ENCODE data around the gene KIAA0825.
"Not testable (repeated sequence)": the region's sequence is repeated elsewhere in the genome, so short reads cannot be mapped to it uniquely, and the experiment has no call there.

Gene KIAA0825

DNA sequence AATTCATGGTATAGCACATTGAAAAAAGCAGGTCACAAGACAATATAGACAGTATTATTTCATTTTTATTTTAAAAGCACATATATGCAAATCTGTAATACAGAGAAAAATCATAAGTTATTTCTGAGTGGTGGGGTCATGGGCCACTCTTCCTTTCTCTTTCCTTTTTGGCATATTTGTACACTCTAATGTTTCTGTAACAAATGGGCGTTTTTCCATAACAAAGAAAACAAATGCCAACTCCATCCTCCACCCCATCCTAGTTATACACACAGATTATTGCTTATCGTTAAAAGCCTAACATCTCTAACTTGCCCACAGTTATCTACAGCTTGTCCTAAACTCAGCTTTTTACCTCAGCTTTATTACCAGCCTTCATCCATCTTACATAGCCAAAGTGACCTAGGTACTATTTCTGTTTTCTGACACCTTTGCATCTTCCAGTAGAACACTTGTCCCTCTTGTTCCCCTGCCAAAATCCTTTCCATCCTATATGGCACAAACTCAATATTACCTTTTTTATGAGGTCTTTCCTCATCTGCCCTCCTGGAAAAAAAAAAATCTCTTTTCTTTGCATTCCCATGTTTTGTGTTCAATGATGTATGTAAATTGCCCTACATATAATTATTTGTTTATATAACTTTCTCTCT lies 4.1 kb downstream of the KIAA0825 start:
- CTCF ChIA-PET = interaction anchor here (1.0 kb wide), 1 partner anchor 124 kb away, joined by 5 read pairs; no protein-coding TSS in a partner anchor
- POLR2A ChIA-PET = no interaction called here
- DNase-seq (ENCODE audit: extremely low spot score) = no peak
- TF ChIP-seq FOXM1 (IDR thresholded peaks at IDR 0.05; ENCODE audit: borderline replicate concordance) = no peak
- TF ChIP-seq BHLHE40 (IDR thresholded peaks at IDR 0.05; ENCODE audit: borderline replicate concordance) = no peak

DNA sequence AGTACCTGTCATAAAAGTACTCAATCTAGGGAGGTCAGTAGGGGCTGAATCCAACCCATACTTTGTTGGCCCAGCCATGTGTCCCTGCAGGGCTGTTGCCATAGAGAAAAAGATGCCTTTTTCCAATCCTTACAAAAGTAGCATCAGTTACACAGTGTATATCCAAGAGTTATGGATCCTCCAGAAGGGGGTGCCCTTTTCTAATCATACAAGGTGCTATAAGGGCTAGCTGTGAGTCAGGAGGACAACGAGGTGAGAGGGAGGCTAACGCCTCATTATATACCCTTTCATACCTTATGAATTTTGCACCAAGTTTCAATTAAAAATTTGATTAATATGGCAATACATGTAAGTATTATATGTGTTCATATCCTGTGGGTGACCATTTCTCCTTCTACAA lies 4.8 kb downstream of the KIAA0825 start:
- TF ChIP-seq TARDBP (IDR thresholded peaks at IDR 0.05) = no peak
- TF ChIP-seq BHLHE40 (IDR thresholded peaks at IDR 0.05; ENCODE audit: borderline replicate concordance) = no peak
- no peak for TF ChIP-seq SP1 (IDR thresholded peaks at IDR 0.05)
- TF ChIP-seq FOXM1 (IDR thresholded peaks at IDR 0.05; ENCODE audit: borderline replicate concordance) = no peak
- no peak for TF ChIP-seq FOXA1 (IDR thresholded peaks at IDR 0.05)
- TF ChIP-seq NFRKB (IDR thresholded peaks at IDR 0.05) = no peak
- TF ChIP-seq SUZ12 (IDR thresholded peaks at IDR 0.05) = no peak
- no peak for TF ChIP-seq LEF1 (IDR thresholded peaks at IDR 0.05; ENCODE audit: borderline replicate concordance)
- TF ChIP-seq FOXK2 (IDR thresholded peaks at IDR 0.05) = no peak
- DNase-seq (ENCODE audit: extremely low spot score) = peak; percentile 14
- ChIA-PET POLR2A (no interaction called here), CTCF (interaction anchor here (1.0 kb wide), 1 partner anchor 124 kb away, joined by 5 read pairs; no protein-coding TSS in a partner anchor)

DNA sequence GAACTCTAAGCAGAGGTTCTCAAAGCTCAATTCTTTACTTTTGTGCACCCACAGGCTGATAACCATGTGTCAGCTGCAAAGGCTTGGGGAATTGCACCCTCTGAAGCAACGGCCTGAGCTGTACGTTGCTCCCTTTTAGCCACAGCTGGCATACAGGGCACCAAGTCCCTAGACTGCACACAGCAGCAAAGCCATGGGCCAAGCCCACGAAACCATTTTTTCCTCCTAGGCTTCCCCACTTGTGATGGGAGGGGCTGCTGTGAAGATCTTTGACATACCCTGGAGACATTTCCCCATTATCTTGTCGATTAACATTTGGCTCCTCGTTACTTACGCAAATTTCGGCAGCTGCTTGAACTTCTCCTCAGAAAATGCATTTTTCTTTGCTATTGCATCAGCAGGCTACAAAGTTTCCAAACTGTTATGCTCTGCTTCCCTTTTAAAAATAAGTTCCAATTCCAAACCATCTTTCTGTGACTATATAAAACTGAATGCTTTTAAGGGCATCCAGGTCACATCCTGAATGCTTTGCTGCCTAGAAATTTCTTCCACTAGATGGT lies 23.0 kb downstream of the KIAA0825 start:
- no peak for DNase-seq (ENCODE audit: extremely low spot score)
- POLR2A ChIA-PET = no interaction called here
- CTCF ChIA-PET = no interaction called here
- no peak for TF ChIP-seq TARDBP (IDR thresholded peaks at IDR 0.05)

DNA sequence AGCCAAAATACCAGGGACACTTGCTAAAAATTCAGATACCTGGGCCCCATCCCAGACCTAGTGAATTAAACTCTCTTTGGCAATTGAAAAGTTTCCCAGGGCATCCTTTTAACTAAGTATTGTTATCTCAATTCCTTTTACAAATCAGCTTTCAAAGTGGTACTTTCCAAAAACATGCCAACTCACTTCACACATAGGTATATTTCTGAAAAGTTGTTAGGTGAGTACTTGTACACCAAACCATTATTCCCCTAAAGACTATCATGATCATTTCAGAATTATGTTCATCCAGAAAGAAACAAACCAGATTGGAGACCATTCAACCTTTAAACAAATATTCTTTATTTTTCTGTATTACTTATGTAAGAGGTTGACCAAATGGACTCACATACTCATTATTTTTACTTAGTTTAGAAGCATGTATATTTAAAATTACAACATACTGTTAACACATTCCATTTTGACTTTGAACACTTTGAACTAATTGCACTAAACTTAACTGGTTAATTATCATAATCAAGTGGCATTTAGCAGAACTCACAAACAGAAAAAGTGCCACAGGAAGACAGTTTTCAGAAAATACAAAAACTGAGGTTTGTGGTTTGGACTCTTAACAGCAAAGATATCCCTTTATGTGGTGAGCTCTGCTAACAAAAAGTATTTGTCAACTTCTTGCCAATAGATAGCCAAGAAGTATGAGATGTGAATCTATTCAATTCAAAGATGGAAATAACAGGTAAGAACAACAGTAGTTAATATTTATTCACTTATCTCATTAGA lies 40.7 kb downstream of the KIAA0825 start:
- CTCF ChIA-PET = no interaction called here
- TF ChIP-seq FOXA1 (IDR thresholded peaks at IDR 0.05) (no peak), ARNT (IDR thresholded peaks at IDR 0.05) (no peak), BHLHE40 (IDR thresholded peaks at IDR 0.05; ENCODE audit: borderline replicate concordance) (no peak)
- POLR2A ChIA-PET = no interaction called here
- no peak for DNase-seq (ENCODE audit: extremely low spot score)

DNA sequence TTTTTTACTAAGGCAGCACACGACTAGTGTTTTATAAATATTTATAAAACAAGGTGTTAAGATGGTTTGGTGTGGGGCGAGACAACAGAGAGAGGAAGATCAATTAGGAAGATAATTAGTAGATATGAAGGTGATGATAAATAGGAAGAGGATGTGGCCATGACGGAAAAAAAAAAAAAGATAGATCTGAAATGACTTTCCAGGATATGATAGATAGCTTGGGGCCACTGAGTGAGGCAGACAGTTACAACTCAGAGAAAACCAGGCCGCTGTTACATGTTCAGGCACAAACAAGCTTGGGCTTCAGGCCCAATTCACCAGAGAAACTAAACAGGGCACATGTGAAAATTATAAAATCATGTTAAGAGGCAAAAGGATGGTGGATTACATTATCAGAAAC lies 43.2 kb downstream of the KIAA0825 start:
- DNase-seq (ENCODE audit: extremely low spot score) = no peak
- ChIA-PET POLR2A (no interaction called here), CTCF (no interaction called here)
- no peak for TF ChIP-seq BHLHE40 (IDR thresholded peaks at IDR 0.05; ENCODE audit: borderline replicate concordance)
- TF ChIP-seq ARNT (IDR thresholded peaks at IDR 0.05) = no peak
- no peak for TF ChIP-seq CTBP1 (IDR thresholded peaks at IDR 0.05; ENCODE audit: borderline replicate concordance)
- TF ChIP-seq, protein P1, sequence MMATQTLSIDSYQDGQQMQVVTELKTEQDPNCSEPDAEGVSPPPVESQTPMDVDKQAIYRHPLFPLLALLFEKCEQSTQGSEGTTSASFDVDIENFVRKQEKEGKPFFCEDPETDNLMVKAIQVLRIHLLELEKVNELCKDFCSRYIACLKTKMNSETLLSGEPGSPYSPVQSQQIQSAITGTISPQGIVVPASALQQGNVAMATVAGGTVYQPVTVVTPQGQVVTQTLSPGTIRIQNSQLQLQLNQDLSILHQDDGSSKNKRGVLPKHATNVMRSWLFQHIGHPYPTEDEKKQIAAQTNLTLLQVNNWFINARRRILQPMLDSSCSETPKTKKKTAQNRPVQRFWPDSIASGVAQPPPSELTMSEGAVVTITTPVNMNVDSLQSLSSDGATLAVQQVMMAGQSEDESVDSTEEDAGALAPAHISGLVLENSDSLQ (IDR thresholded peaks at IDR 0.05) = no peak
- TF ChIP-seq SUZ12 (IDR thresholded peaks at IDR 0.05) = no peak
- TF ChIP-seq ELF4 (IDR thresholded peaks at IDR 0.05) = no peak
- TF ChIP-seq FOXA1 (IDR thresholded peaks at IDR 0.05) = no peak
- TF ChIP-seq NFRKB (IDR thresholded peaks at IDR 0.05) = no peak
- no peak for TF ChIP-seq TARDBP (IDR thresholded peaks at IDR 0.05)
- TF ChIP-seq LEF1 (IDR thresholded peaks at IDR 0.05; ENCODE audit: borderline replicate concordance) = no peak
- TF ChIP-seq FOXM1 (IDR thresholded peaks at IDR 0.05; ENCODE audit: borderline replicate concordance) = no peak
- no peak for TF ChIP-seq FOXK2 (IDR thresholded peaks at IDR 0.05)

DNA sequence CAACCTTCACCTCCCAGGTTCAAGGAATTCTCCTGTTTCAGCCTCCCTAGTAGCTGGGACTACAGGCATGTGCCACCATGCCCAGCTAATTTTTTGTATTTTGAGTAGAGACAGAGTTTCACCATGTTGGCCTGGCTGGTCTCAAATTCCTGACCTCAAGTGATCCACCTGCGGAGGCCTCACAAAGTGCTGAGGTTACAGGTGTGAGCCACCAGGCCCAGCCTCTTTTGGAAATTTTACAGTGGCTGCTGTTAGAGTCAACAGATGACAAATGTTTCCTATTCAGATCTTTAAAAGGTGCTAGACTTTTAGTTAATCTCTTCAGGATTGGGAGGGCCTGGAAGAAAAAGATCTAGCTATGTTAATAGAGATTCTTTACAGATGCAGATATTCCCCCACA lies 45.1 kb downstream of the KIAA0825 start:
- CTCF ChIA-PET; DNase-seq (ENCODE audit: extremely low spot score); POLR2A ChIA-PET: not testable (repeated sequence)

DNA sequence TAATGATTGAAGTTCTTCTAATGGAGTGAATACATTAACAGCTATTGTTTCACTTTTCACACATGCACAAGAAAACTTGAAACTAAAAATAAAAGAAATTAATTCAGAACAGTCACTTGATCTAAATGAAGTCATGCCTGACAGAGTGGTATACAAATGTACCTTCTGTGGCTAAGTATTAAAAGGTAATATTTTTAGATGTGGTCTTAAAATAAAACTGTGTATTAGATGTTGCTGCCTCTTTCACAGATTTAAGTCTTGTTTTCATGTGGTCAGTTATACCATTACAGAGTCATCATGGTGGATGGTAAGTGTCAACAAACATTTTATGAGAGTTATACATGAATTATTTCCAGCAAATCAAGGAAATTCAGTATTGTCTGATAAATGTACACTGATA lies 47.0 kb downstream of the KIAA0825 start:
- POLR2A ChIA-PET = no interaction called here

DNA sequence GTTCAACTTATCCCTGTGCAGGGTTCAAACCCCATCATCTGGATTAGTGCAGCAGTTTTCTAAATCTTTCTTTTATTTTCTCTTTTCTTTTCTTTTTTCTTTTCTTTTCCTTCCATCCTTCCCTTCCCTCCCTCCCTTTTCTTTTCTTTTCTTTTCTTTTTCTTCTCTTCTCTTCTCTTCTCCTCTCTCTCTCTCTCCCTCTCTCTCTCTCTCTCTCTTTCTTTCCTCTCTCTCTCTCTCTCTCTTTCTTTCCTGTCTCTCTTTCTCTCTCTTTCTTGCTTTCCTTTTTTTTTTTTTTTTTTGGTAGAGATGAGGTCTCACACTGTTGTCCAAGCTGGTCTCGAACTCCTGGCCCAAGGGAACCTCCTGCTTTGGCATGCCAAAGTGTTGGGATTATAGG lies 53.6 kb downstream of the KIAA0825 start:
- TF ChIP-seq ELF4 (IDR thresholded peaks at IDR 0.05) (no peak), NFRKB (IDR thresholded peaks at IDR 0.05) (no peak), FOXM1 (IDR thresholded peaks at IDR 0.05; ENCODE audit: borderline replicate concordance) (no peak), TARDBP (IDR thresholded peaks at IDR 0.05) (no peak)
- DNase-seq (ENCODE audit: extremely low spot score) = no peak
- CTCF ChIA-PET = no interaction called here
- POLR2A ChIA-PET = no interaction called here

More for the DNA sequence above, 47.0 kb downstream of the KIAA0825 start:
- CTCF ChIA-PET = no interaction called here
- no peak for DNase-seq (ENCODE audit: extremely low spot score)
- TF ChIP-seq TARDBP (IDR thresholded peaks at IDR 0.05) (no peak), FOXA1 (IDR thresholded peaks at IDR 0.05) (no peak), BHLHE40 (IDR thresholded peaks at IDR 0.05; ENCODE audit: borderline replicate concordance) (no peak), ELF4 (IDR thresholded peaks at IDR 0.05) (no peak)

DNA sequence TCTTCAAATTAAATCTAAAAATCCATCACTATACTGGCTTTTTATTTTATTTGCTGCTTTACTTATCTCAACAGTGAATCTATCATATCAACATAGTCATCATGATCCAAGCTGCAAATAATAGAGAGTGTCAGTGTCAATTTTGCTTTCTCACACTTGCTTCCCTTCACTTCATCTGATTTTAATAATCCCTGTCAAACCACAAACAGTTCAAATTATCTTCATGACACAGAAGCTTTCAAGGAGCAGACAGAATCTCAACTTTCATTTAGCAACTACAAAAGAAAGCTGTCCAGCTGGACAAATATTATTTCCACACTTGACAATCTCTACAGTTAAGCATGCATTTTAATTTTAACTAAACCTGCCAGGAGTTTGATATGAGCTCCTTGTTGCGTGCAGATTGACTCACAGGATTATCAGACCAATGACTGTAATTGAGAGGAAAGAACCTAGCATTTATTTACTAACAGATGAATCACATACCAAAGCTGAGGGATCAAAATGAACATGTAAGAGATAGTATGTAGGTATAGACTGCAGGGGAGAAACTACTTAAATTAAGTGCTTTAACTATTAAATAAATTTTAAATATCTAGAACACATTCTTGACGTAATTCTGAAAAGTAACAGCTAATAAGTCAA lies 56.0 kb downstream of the KIAA0825 start:
- CTCF ChIA-PET = interaction anchor here (0.7 kb wide), 1 partner anchor 121 kb away, joined by 3 read pairs; no protein-coding TSS in a partner anchor

More for the DNA sequence above, 56.0 kb downstream of the KIAA0825 start:
- POLR2A ChIA-PET = no interaction called here
- TF ChIP-seq FOXA1 (IDR thresholded peaks at IDR 0.05) (no peak), ZNF384 (IDR thresholded peaks at IDR 0.05) (no peak), FOXK2 (IDR thresholded peaks at IDR 0.05) (no peak), ARNT (IDR thresholded peaks at IDR 0.05) (no peak), TARDBP (IDR thresholded peaks at IDR 0.05) (no peak), L3MBTL2 (conservative IDR thresholded peaks at IDR 0.05) (no peak), ELF4 (IDR thresholded peaks at IDR 0.05) (no peak), HDGF (IDR thresholded peaks at IDR 0.05; ENCODE audit: borderline replicate concordance) (no peak), CTBP1 (IDR thresholded peaks at IDR 0.05; ENCODE audit: borderline replicate concordance) (no peak), LEF1 (IDR thresholded peaks at IDR 0.05; ENCODE audit: borderline replicate concordance) (no peak)
- TF ChIP-seq, protein P1 (IDR thresholded peaks at IDR 0.05) = no peak
- DNase-seq (ENCODE audit: extremely low spot score) = no peak
